Osteocyte (in vitro differentiated cells): ENCODE results near the gene SMYD3. TPM values are rescaled to one million over a fixed set of nuclear protein-coding genes. Genes with fewer than 3 reads are reported as not detected.

Source experiments
- DNase-seq: peaks from one replicate; pipeline ENCODE4 v3.0.0; 2021; ENCODE audit warnings: mixed read lengths; ENCODE audit not compliant: unreplicated experiment; ENCODE audit errors: extremely low spot score
- H3K27ac Mint-ChIP-seq: one replicate; pipeline ENCODE4 v1.8.0; 2021; ENCODE audit warnings: mild to moderate bottlenecking, mixed read lengths; ENCODE audit not compliant: unreplicated experiment
- H3K27me3 Mint-ChIP-seq: one replicate; pipeline ENCODE4 v1.8.0; 2021; ENCODE audit warnings: mixed read lengths; ENCODE audit not compliant: unreplicated experiment
- H3K36me3 Mint-ChIP-seq: one replicate; pipeline ENCODE4 v1.8.0; 2021; ENCODE audit warnings: mixed read lengths; ENCODE audit not compliant: unreplicated experiment
- H3K4me1 Mint-ChIP-seq: one replicate; pipeline ENCODE4 v1.8.0; 2021; ENCODE audit warnings: mixed read lengths; ENCODE audit not compliant: unreplicated experiment
- H3K4me3 Mint-ChIP-seq: one replicate; pipeline ENCODE4 v1.8.0; 2021; ENCODE audit warnings: mild to moderate bottlenecking, moderate library complexity, mixed read lengths; ENCODE audit not compliant: unreplicated experiment
- H3K9me3 Mint-ChIP-seq: one replicate; pipeline ENCODE4 v1.8.0; 2021; ENCODE audit warnings: mixed read lengths; ENCODE audit not compliant: unreplicated experiment
- total RNA-seq: library from RNA; stranded (reverse); gene quantifications from 2 replicates; pipeline ENCODE4 v1.2.1, GENCODE V29; 2021
- TF ChIP-seq, protein P1 (sequence below): fragments of 200-600 bp; sonication (generic); IDR thresholded peaks from 2 replicates; pipeline ENCODE4 v1.5.0; 2021; ENCODE audit warnings: antibody characterized with exemption, mild to moderate bottlenecking, moderate library complexity

SMYD3 gene
- total RNA-seq, 1 donor from 2014 or later = 22.3 TPM

DNA sequence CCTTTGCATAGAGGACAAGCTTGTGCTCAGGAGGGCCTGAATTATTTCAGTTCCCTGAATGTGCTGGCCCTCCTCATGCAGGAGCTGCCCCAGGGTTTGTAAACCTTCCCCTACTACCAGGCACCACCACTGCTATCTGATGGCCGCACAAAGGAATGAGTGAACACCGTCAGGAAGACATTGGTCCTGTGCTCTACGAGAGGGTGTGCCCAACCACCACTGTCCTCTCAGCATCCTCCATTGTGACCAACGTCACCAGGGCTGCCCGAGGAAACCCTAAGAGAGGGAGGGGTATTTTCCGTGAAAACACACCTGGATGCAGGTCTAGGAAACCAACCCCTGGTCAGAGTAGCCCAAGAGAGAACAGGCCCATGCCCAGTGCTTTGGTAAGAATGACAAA lies 694.8 kb downstream of the SMYD3 start:
- Mint-ChIP-seq H3K36me3 (no peaks in the 10 kb centered on the region), H3K27ac (no peak overlapping the region), H3K9me3 (no peaks in the 10 kb centered on the region), H3K4me3 (no peak overlapping the region), H3K4me1 (no peaks in the 10 kb centered on the region), H3K27me3 (no peaks in the 10 kb centered on the region)
- TF ChIP-seq, protein P1, sequence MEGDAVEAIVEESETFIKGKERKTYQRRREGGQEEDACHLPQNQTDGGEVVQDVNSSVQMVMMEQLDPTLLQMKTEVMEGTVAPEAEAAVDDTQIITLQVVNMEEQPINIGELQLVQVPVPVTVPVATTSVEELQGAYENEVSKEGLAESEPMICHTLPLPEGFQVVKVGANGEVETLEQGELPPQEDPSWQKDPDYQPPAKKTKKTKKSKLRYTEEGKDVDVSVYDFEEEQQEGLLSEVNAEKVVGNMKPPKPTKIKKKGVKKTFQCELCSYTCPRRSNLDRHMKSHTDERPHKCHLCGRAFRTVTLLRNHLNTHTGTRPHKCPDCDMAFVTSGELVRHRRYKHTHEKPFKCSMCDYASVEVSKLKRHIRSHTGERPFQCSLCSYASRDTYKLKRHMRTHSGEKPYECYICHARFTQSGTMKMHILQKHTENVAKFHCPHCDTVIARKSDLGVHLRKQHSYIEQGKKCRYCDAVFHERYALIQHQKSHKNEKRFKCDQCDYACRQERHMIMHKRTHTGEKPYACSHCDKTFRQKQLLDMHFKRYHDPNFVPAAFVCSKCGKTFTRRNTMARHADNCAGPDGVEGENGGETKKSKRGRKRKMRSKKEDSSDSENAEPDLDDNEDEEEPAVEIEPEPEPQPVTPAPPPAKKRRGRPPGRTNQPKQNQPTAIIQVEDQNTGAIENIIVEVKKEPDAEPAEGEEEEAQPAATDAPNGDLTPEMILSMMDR = no peak
- peak; percentile 64 for DNase-seq

DNA sequence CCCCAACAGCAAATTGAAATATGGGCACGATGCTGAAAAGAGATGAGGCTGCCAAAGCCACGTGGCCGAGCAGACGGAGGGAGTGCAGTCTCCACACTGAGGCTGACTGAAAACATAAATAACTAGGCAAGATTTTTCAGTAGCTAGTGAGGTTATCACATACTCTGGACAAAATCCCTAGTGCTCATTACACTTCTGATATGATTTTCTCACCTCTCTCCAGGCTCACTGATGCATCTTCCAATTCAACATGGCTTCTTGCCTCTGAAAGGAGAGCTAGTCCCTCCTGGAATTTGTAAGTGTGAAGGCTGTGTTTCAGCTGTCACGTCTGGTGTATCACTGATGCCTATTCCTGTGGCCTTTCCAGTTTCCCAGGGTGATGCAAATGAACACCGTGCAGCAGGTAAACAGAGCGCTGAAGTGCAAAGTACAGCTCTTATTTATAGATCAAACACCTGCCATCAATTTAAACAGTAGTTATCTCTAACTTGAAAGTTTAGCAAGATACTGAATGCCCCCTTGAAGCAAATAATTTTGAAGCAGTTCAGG lies 696.2 kb downstream of the SMYD3 start:
- no peak overlapping the region for H3K4me3 Mint-ChIP-seq
- no peaks in the 10 kb centered on the region for H3K27me3 Mint-ChIP-seq
- H3K36me3 Mint-ChIP-seq = no peaks in the 10 kb centered on the region
- H3K4me1 Mint-ChIP-seq = no peaks in the 10 kb centered on the region
- H3K27ac Mint-ChIP-seq = no peak overlapping the region
- TF ChIP-seq, protein P1 = no peak
- no peak for DNase-seq
- no peaks in the 10 kb centered on the region for H3K9me3 Mint-ChIP-seq

DNA sequence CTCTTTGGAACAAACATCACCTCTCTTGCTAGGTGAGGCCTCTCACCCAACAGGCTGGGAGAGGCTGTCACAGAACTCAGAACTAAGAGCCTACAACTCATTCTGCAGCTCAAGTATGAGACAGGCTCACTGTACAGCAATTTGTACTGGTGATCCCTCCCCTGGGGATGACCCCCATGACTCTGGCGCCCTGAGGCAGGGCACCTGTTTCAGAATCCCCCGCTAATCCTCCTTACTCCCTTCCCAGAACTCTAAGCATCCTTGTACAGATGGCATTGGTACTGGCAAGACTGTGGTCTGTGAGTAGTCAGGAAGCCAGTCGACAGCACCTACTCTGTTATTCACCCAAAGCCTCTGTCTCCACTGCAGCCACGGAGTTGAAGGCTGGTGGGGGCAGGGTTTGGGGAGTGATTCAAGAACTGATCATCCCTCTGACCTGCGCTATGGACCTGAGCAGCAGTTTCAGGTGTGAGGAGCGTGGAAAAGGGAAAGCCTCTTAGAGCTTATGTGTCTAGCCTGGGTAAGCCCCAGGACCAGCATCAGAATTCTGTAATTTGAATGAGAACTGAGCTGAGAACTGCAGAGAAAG lies 696.8 kb downstream of the SMYD3 start:
- Mint-ChIP-seq H3K27me3 (no peaks in the 10 kb centered on the region), H3K4me1 (no peaks in the 10 kb centered on the region), H3K27ac (no peak overlapping the region), H3K4me3 (no peak overlapping the region), H3K36me3 (no peaks in the 10 kb centered on the region), H3K9me3 (no peaks in the 10 kb centered on the region)
- DNase-seq = peak; percentile 62
- TF ChIP-seq, protein P1 = no peak

DNA sequence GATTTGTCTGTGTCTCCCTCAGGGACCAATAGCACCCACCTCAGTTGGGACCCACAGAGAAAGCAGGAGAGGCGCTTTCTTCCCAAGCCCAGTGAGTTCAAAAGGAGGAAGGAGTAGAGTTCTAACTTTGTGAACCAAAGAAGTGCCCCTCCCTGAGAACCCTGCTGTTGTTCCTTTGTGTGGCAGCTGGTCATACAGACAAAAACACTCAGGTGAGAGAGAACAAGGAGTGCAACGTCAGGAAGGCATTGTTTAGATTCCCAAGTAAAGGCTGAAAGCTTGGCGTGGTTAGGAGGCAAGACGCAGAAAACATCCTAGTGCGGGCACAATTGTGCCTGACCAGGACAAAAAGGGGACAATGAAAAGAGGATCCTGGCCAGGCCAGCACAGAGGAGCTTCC lies 697.7 kb downstream of the SMYD3 start:
- Mint-ChIP-seq H3K4me3 (no peak overlapping the region), H3K9me3 (no peaks in the 10 kb centered on the region), H3K27me3 (no peaks in the 10 kb centered on the region), H3K27ac (no peak overlapping the region), H3K36me3 (no peaks in the 10 kb centered on the region), H3K4me1 (no peaks in the 10 kb centered on the region)
- DNase-seq = peak; percentile 34
- TF ChIP-seq, protein P1 = no peak

DNA sequence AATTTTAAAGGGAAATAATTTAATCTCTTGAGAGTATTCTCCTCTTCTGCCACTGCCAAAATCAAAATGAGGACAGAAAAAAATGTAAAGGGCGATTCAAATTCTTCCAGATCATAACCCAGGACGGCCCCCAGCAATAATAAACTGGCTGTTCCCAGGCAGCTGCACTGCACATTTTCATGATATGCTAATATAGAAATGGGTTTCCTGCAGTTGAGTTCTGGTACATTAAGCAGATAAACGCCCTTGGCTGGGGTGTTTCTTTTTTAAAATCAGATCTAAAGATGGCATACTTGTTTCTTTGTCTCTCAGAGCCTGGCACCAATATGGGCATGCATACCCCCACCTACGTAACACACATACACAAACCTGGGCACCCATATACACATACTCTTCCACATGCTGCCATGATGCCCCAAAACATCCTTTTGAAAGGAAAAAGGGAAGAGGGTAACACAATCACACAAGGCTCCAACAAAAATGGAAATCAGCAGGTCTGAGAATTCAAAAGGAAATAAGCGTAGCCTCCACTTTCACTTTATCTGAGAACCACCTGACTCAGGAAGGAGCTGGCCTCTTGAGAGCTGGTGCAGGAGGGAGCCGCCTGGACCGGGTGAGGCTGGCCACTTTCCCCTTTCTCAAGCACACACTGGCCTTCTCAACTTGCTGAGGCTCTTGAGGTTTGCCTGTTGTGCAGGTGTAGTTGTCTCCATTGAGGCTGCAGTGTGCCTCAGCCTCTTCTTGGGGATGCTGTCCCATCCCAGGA lies 698.9 kb downstream of the SMYD3 start:
- H3K4me1 Mint-ChIP-seq = no peaks in the 10 kb centered on the region
- H3K4me3 Mint-ChIP-seq = no peak overlapping the region
- H3K27ac Mint-ChIP-seq = no peak overlapping the region
- H3K36me3 Mint-ChIP-seq = no peaks in the 10 kb centered on the region
- peak; percentile 42 for DNase-seq
- TF ChIP-seq, protein P1 = no peak
- no peaks in the 10 kb centered on the region for H3K27me3 Mint-ChIP-seq
- no peaks in the 10 kb centered on the region for H3K9me3 Mint-ChIP-seq
